Naive thymus-derived CD4-positive, alpha-beta T cell (primary cell): ENCODE measurements around the gene KMT2E. TPM values are rescaled to one million over a fixed set of nuclear protein-coding genes. Genes with fewer than 3 reads are reported as not detected.

Source experiments
- ATAC-seq: fragments of 150-1000 bp; cut with Tn5 transposase; 2 replicates; pipeline ENCODE4 v1.10.0; 2021; ENCODE audit warnings: mild to moderate bottlenecking, moderate library complexity
- CTCF ChIA-PET: fragments of 350-600 bp; sonication (Branson Sonifier 250); formaldehyde crosslinking; loops from one replicate; lab custom pipeline; 2021; ENCODE audit warnings: antibody characterized with exemption; lab: Charles Lee
- POLR2A ChIA-PET: fragments of 350-600 bp; sonication (Branson Sonifier 250); formaldehyde crosslinking; loops from one replicate; lab custom pipeline; 2021; ENCODE audit warnings: antibody characterized with exemption, inconsistent platforms; lab: Charles Lee
- DNase-seq, 9 donors: peaks; one replicate each; pipeline versions ENCODE4 v3.0.0 to v3.0.0-alpha.2; 2020 to 2022; ENCODE audit warnings: mixed read lengths in 1 of 9
- H3K27ac ChIP-seq: one replicate; pipeline ENCODE4 v1.7.0; 2013; ENCODE audit warnings: mild to moderate bottlenecking, low read depth, low read length, moderate library complexity
- H3K27me3 ChIP-seq, 2 donors: one replicate each; pipeline ENCODE4 v1.7.0; 2013; ENCODE audit warnings: low read length in 2 of 2, mild to moderate bottlenecking in 2 of 2, moderate library complexity in 2 of 2; ENCODE audit not compliant: control insufficient read depth in 2 of 2, insufficient read depth in 2 of 2
- H3K36me3 ChIP-seq, 3 experiments: 1 replicate in 2 of 3; 2 replicates in 1 of 3; pipeline ENCODE4 v1.7.0; 2013; ENCODE audit warnings: low read length in 3 of 3, mild to moderate bottlenecking in 3 of 3, moderate library complexity in 1 of 3; ENCODE audit not compliant: insufficient read depth in 3 of 3, control insufficient read depth in 2 of 3
- H3K4me1 ChIP-seq, 2 donors: one replicate each; pipeline ENCODE4 v1.7.0; 2013; ENCODE audit warnings: low read length in 2 of 2, mild to moderate bottlenecking in 2 of 2, moderate library complexity in 1 of 2; ENCODE audit not compliant: control insufficient read depth in 2 of 2, insufficient read depth in 2 of 2
- H3K4me3 ChIP-seq: 2 replicates; pipeline ENCODE4 v1.7.0; 2013; ENCODE audit warnings: mild to moderate bottlenecking, low read length
- H3K9me3 ChIP-seq, 3 experiments: 1 replicate in 2 of 3; 2 replicates in 1 of 3; pipeline ENCODE4 v1.7.0; 2013; ENCODE audit warnings: low read length in 3 of 3; ENCODE audit not compliant: control insufficient read depth in 2 of 3
- H3K27ac Mint-ChIP-seq, 9 donors: one replicate each; pipeline ENCODE4 v1.8.0; 2020 to 2022; ENCODE audit warnings: mixed read lengths in 9 of 9, mild to moderate bottlenecking in 8 of 9, moderate library complexity in 5 of 9, inconsistent platforms in 2 of 9
- H3K27me3 Mint-ChIP-seq, 5 donors: one replicate each; pipeline ENCODE4 v1.8.0; 2021 to 2022; ENCODE audit warnings: mixed read lengths in 5 of 5, mild to moderate bottlenecking in 1 of 5
- H3K36me3 Mint-ChIP-seq, 5 donors: one replicate each; pipeline ENCODE4 v1.8.0; 2020 to 2022; ENCODE audit warnings: mixed read lengths in 5 of 5, mild to moderate bottlenecking in 3 of 5, inconsistent platforms in 1 of 5
- H3K4me1 Mint-ChIP-seq, 7 donors: one replicate each; pipeline ENCODE4 v1.8.0; 2020 to 2022; ENCODE audit warnings: mixed read lengths in 7 of 7, mild to moderate bottlenecking in 3 of 7, inconsistent platforms in 1 of 7
- H3K4me3 Mint-ChIP-seq, 10 donors: one replicate each; pipeline ENCODE4 v1.8.0; 2020 to 2022; ENCODE audit warnings: mild to moderate bottlenecking in 10 of 10, mixed read lengths in 10 of 10, moderate library complexity in 6 of 10, inconsistent platforms in 2 of 10
- H3K9me3 Mint-ChIP-seq, 11 donors: one replicate each; pipeline ENCODE4 v1.8.0; 2020 to 2022; ENCODE audit warnings: mixed read lengths in 11 of 11, mild to moderate bottlenecking in 4 of 11, inconsistent platforms in 1 of 11, moderate library complexity in 1 of 11
- intact Hi-C, 2 donors: fragments of 100-400 bp; cut with micrococcal nuclease; formaldehyde crosslinking; loops; one replicate each; pipeline ENCODE4 v1.15.1; 2023
- polyA plus RNA-seq, 2 donors: library from polyadenylated mRNA; unstranded; fragments of 300-500 nt; fragmentation: Illumina TruSeq; gene quantifications; one replicate each; pipeline ENCODE4 v1.2.3, GENCODE V29; 2021
- total RNA-seq, 6 experiments: library from RNA in 5 of 6; stranded (reverse) in 5 of 6; gene quantifications; 1 replicate in 5 of 6; 2 replicates in 1 of 6; pipeline ENCODE4 v1.2.3 and lab custom pipeline; 2021 to 2026

KMT2E gene
- total and polyA plus RNA-seq, 7 experiments from 2014 or later = 129 to 221 (median 195) TPM

DNA sequence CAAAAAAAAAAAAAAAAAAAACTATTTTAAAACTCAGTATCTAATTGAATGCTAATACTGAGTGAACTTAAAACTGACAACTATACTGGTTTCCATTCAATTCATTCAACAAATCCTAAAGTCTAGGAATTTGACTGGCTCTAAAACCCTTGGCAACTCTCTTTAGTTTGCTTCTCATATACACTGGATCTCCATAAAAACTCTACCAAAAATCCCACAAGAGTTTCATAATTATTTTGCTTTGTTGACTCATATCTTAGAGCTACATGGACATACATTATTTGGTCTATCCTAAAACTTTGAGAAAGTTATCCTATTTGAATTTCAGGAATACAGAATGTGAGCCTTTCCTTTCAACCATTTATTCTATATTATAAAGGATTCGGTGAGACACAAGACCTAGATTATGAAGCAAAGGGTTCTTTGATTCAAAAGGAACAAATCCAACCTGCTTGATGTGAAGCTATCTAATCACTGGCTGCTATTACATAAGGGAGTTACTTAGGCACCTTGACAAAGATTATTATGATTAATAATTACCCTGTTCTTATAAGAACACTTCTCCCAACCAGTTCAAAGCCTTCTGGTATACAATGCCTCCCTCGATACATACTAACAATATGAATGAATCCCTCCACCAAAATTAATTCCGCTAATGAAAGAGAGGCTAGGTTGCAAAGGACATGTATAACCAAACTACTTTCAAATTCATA lies 15.8 kb upstream of the KMT2E start:
- H3K4me1 Mint-ChIP-seq = peaks cover 55 to 99% (median 96%) of the 10 kb centered on the region in 7 donors
- ChIA-PET CTCF (interaction anchor here (1.1 kb wide), 1 partner anchor 12 kb away, joined by 3 read pairs; no protein-coding TSS in a partner anchor), POLR2A (interaction anchor here (0.9 to 1.8 kb wide), 4 partner anchors 8 to 22 kb away, joined by 3 to 13 read pairs (median 4); no protein-coding TSS in a partner anchor)
- intact Hi-C loops = loop anchor here (1.0 to 2.0 kb wide), 2 partner anchors 8 to 13 kb away; no protein-coding TSS in a partner anchor
- H3K36me3 Mint-ChIP-seq = peaks cover 5 to 21% (median 11%) of the 10 kb centered on the region in 5 donors
- no peaks in the 10 kb centered on the region for H3K27me3 ChIP-seq
- ATAC-seq (no peak), DNase-seq (no peak)
- H3K36me3 ChIP-seq = no peaks in the 10 kb centered on the region
- H3K4me3 ChIP-seq = no peak overlapping the region
- H3K9me3 ChIP-seq = no peaks in the 10 kb centered on the region
- H3K4me3 Mint-ChIP-seq = peak overlapping the region in 8 of 10 donors; percentile 3 to 65 (median 44)
- H3K27me3 Mint-ChIP-seq = no peaks in the 10 kb centered on the region
- peak overlapping the region in 8 of 9 donors; percentile 31 to 89 (median 69) for H3K27ac Mint-ChIP-seq
- peaks cover 37 to 77% of the 10 kb centered on the region in 2 donors for H3K4me1 ChIP-seq
- peak overlapping the region; percentile 39 for H3K27ac ChIP-seq
- no peaks in the 10 kb centered on the region for H3K9me3 Mint-ChIP-seq

GRCh38 chr7:105000200-105000599 lies 13.8 kb upstream of the KMT2E start:
- H3K4me3 Mint-ChIP-seq = peak overlapping the region in 9 of 10 donors; percentile 14 to 81 (median 50)
- Histone ChIP-seq H3K36me3 (no peaks in the 10 kb centered on the region), H3K4me1 (peaks cover 56 to 73% of the 10 kb centered on the region in 2 donors), H3K27ac (no peak overlapping the region), H3K27me3 (no peaks in the 10 kb centered on the region), H3K9me3 (no peaks in the 10 kb centered on the region), H3K4me3 (no peak overlapping the region)
- H3K27me3 Mint-ChIP-seq = no peaks in the 10 kb centered on the region
- intact Hi-C loops = no loop called here
- DNase-seq (no peak), ATAC-seq (no peak)
- H3K27ac Mint-ChIP-seq = peak overlapping the region; percentile 41 to 82 (median 65)
- H3K36me3 Mint-ChIP-seq = peaks cover 7 to 21% (median 13%) of the 10 kb centered on the region in 5 donors
- no peaks in the 10 kb centered on the region for H3K9me3 Mint-ChIP-seq
- ChIA-PET CTCF (no interaction called here), POLR2A (no interaction called here)
- H3K4me1 Mint-ChIP-seq = peaks cover 66 to 99% (median 96%) of the 10 kb centered on the region in 7 donors

DNA sequence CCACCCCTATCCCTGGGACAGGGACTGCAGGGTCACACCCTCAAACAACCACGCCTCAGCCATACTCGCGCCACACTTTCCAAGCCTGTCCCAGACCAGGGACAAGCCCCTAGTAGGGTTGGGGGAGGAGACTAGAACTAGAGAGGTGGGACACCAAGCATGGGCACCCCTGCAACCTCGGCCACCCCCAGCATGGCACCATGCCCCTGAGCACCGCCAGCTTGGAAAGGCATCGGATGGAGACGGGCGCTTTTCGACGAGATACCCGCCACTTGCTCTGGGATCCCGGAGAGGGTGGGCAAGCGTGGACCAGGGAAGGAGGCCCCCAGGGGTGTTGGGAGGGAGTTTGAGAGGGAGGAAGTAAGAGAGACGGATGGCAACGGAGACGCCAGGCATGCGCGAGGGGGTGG lies 13.1 kb upstream of the KMT2E start:
- peak overlapping the region in 8 of 9 donors; percentile 39 to 87 (median 72) for H3K27ac Mint-ChIP-seq
- CTCF ChIA-PET = no interaction called here
- DNase-seq = no peak
- ATAC-seq = peak; percentile 20
- Histone ChIP-seq H3K4me3 (no peak overlapping the region), H3K27ac (peak overlapping the region; percentile 53), H3K9me3 (no peaks in the 10 kb centered on the region), H3K4me1 (peaks cover 56 to 66% of the 10 kb centered on the region in 2 donors), H3K27me3 (no peaks in the 10 kb centered on the region), H3K36me3 (no peaks in the 10 kb centered on the region)
- intact Hi-C loops = no loop called here
- POLR2A ChIA-PET = interaction anchor here (0.9 to 4.1 kb wide), 6 partner anchors 10 to 17 kb away, joined by 4 to 28 read pairs (median 8); partner anchors contain the start of gene KMT2E
- no peaks in the 10 kb centered on the region for H3K27me3 Mint-ChIP-seq
- H3K4me3 Mint-ChIP-seq = peak overlapping the region in 8 of 10 donors; percentile 30 to 72 (median 48)
- peaks cover 8 to 23% (median 16%) of the 10 kb centered on the region in 5 donors for H3K36me3 Mint-ChIP-seq
- H3K9me3 Mint-ChIP-seq = no peaks in the 10 kb centered on the region
- H3K4me1 Mint-ChIP-seq = peaks cover 62 to 96% (median 91%) of the 10 kb centered on the region in 7 donors

DNA sequence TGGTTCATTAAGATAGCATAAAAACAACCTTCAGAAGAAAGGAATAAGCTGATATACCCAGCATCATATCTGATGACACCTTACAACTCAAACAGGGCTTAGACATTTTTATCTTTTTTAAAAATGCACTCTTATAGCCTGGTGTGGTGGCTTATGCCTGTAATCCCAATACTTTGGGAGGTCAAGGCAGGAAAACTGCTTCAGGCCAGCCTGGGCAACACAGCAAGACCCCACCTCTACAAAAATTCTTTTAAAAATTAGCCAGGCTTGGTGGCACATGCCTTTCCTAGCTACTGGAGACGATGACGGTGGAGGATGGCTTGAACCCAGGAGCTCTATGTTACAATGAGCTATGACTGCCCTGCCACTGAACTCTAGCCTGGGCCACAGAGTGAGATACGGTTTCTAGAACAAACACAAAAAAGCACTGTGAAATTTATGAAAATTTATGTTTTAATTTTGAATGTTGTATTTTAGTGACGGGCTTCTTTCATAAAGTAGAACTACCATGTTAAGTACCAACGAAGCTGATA lies 12.3 kb upstream of the KMT2E start:
- ChIA-PET POLR2A (interaction anchor here (0.9 to 4.1 kb wide), 7 partner anchors 9 to 18 kb away, joined by 4 to 28 read pairs (median 7); partner anchors contain the start of gene KMT2E), CTCF (interaction anchor here (0.6 to 1.3 kb wide), 4 partner anchors 8 to 1377 kb away, joined by 3 to 7 read pairs (median 3); no protein-coding TSS in a partner anchor)
- peaks cover 61 to 96% (median 91%) of the 10 kb centered on the region in 7 donors for H3K4me1 Mint-ChIP-seq
- peak overlapping the region in 8 of 9 donors; percentile 39 to 83 (median 78) for H3K27ac Mint-ChIP-seq
- H3K27me3 Mint-ChIP-seq = no peaks in the 10 kb centered on the region
- intact Hi-C loops = no loop called here
- H3K9me3 Mint-ChIP-seq = no peaks in the 10 kb centered on the region
- ATAC-seq (no peak), DNase-seq (no peak)
- no peaks in the 10 kb centered on the region for H3K27me3 ChIP-seq
- H3K27ac ChIP-seq = peak overlapping the region; percentile 53
- H3K4me3 ChIP-seq = no peak overlapping the region
- peaks cover 62 to 64% of the 10 kb centered on the region in 2 donors for H3K4me1 ChIP-seq
- no peaks in the 10 kb centered on the region for H3K36me3 ChIP-seq
- H3K4me3 Mint-ChIP-seq = peak overlapping the region in 8 of 10 donors; percentile 16 to 80 (median 53)
- H3K9me3 ChIP-seq = no peaks in the 10 kb centered on the region
- H3K36me3 Mint-ChIP-seq = peaks cover 5 to 25% (median 14%) of the 10 kb centered on the region in 5 donors

DNA sequence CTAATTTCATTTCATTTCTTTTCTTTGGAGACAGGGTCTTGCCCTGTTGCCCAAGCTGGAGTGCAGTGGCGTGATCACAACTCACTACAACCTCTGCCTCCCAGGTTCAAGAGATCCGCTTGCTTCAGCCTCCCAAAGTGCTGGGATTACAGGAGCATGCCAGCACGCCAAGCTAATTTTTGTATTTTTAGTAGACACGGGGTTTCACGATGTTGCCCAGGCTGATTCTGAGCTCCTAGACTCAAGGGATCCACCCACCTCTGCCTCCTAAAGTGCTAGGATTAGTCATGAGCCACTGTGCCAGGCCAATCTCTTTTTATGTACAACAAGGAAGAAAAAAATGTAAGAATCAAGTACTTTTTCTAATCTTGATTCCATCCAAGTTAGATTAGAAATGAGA lies 10.7 kb upstream of the KMT2E start:
- Histone ChIP-seq H3K4me3 (peak overlapping the region; percentile 27), H3K9me3 (no peaks in the 10 kb centered on the region), H3K36me3 (peaks cover 0 to 2% (median 0%) of the 10 kb centered on the region in 3 experiments), H3K4me1 (peaks cover 66 to 76% of the 10 kb centered on the region in 2 donors), H3K27ac (peak overlapping the region; percentile 57), H3K27me3 (no peaks in the 10 kb centered on the region)
- ChIA-PET CTCF (interaction anchor here (1.1 kb wide), 1 partner anchor 469 kb away, joined by 3 read pairs; no protein-coding TSS in a partner anchor), POLR2A (interaction anchor here (0.6 to 4.1 kb wide), 7 partner anchors 8 to 25 kb away, joined by 3 to 28 read pairs (median 5); partner anchors contain the start of gene KMT2E)
- peaks cover 66 to 96% (median 90%) of the 10 kb centered on the region in 7 donors for H3K4me1 Mint-ChIP-seq
- H3K27me3 Mint-ChIP-seq = no peaks in the 10 kb centered on the region
- H3K4me3 Mint-ChIP-seq = peak overlapping the region; percentile 61 to 80 (median 65)
- DNase-seq (peak in 1 of 9 donors; percentile 50), ATAC-seq (peak; percentile 52)
- intact Hi-C loops = loop anchor here (1.0 kb wide), 3 partner anchors 8 to 19 kb away; no protein-coding TSS in a partner anchor
- no peaks in the 10 kb centered on the region for H3K9me3 Mint-ChIP-seq
- H3K36me3 Mint-ChIP-seq = peaks cover 5 to 25% (median 18%) of the 10 kb centered on the region in 5 donors
- H3K27ac Mint-ChIP-seq = peak overlapping the region; percentile 47 to 92 (median 78)
